ENCODE results near the gene LCE2B.
A peak's percentile ranks its signal among the peaks of the same experiment; 100 is the strongest.
"Not testable (repeated sequence)": the region's sequence is repeated elsewhere in the genome, so short reads cannot be mapped to it uniquely, and the experiment has no call there.

The LCE2B gene

DNA sequence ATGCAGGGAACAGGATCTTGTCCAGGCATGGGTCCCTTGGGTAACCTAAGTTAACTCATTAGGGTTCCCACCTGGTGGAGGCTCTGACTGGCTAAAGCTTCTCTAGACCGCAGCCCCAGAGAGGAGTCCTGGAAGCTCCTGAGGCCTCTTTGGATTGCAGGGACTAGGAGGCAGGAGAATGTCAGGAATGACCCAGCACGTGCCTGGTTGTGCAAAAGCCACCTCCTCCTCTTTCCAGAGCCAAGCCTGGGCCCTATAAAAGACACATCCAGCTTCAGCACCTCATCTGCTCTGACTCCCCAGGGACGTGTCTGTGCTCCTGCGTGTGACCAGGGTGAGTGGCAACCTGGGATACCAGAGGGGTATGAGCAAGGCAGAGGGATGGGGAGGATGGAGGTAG, at the start of gene LCE2B:
Gene LCE2B (plus strand): TSS at position 301 of the 400 bp plus-strand sequence. CDS start 721 bp downstream, outside the sequence.
- not testable (repeated sequence) for DNase-seq

GRCh38 chr1:152640351-152640750, 45.6 kb upstream of the LCE2B start:
- no peak for DNase-seq

DNA sequence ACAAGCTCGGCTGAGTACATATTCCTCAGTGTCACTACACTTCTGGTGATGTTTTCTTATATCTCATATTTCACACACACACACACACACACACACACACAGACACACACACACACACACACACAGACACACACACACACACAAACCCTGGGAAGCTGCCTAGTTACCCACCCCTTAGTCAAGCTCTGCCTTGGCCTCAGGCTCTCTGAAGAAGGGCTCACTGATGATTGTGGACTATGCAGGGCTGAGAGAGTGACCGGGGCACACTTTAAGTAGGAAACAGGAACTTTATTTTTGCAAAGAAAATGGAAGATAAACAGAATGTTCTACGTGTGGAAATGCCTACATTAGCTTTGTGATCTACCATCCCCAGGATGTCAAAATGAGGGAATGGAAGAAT, 42.0 kb upstream of the LCE2B start:
- no peak for DNase-seq

GRCh38 chr1:152645146-152645545, 40.8 kb upstream of the LCE2B start:
- DNase-seq, result no peak

DNA sequence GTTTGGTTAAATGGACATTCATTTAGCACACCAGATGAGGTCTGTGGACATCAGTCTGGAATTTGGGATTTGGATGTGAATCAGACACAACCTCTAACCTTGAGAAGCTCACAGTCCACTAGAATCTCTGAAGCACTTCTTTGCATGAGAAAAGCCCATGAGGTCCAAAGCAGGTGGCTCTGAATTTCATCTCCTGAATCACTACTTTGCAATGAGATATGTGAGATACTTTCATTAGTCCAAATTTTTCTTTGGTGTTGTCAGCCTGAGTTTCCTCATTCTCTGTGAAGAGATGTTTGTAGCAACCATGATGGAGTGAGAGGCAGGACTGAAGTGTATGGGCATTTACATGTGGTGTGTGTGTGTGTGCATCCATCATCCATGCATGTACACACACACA, 39.3 kb upstream of the LCE2B start:
- no peak for DNase-seq

DNA sequence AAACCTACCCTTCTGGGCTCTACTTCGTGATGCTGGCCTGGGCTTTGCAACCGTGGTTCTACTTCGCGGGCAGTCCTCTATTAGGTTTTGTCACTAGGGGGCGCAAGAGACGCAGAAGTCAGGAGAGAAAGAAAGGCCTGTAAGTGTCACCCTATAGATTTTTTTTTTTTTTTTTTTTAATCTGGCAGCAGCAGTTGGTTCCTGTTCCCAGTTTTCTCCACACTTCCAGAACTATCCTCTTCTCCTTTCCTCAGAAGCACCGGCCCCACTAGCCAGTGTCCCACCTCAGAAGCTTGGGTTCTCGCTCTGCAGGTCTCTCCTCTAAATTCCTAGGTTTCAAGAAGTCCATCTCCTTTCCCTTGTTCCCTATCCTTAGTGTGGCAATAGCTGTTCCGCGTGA, 31.8 kb upstream of the LCE2B start:
- peak; percentile 73 for DNase-seq

- DNase-seq, result no peak
These were observed 29.5 kb upstream of the LCE2B start for GRCh38 chr1:152656459-152656858.

DNA sequence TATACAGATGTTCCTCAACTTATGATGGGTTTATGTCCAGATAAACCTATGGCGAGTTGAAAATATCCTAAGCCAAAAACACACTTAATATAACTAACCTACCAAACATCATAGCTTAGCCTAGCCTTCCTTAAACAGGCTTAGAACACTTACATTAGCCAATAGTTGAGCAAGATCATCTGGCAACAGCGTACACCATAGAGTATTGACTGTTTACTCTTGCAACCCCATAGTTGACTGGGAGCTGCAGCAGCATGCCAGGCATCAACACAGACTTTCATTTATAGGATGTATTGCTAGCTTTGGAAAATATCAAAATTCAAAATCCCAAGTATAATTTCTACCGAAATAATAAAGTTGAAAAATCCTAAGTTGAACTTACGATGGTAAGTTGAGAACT, 28.2 kb upstream of the LCE2B start:
- no peak for DNase-seq

- DNase-seq, result no peak
These were observed 27.3 kb upstream of the LCE2B start for GRCh38 chr1:152658649-152659048.

- DNase-seq, result no peak
These were observed 22.8 kb upstream of the LCE2B start, which contains the start of gene LCE2D for GRCh38 chr1:152663098-152663497. Gene LCE2D, plus strand, starts transcription at chr1:152663380. Its CDS starts 726 bp downstream, at chr1:152664106.

- DNase-seq, result not testable (repeated sequence)
These were observed 19.8 kb upstream of the LCE2B start for GRCh38 chr1:152666171-152666570.

DNA sequence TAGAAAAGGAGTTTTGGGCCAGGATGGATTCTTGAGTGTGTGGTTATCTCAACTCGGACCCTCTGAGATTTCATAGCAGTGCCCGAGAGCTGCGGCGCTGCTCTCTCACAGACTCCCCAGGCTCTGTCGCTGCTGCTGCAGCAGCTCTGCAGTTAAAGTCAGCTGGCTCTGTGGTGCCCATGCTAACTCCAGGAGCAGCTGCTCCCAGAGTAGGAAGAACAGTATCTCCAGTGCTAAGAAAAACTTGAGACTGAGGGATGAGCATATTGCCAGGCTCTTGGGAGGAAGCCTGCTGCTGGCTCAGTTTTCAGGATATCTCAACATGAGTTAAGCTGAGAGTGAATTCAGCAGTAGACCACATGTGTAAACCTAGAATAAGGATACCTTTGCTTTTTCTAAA, 18.3 kb upstream of the LCE2B start:
- DNase-seq, result no peak

- no peak for DNase-seq
These were observed 12.9 kb upstream of the LCE2B start for GRCh38 chr1:152673016-152673415.

DNA sequence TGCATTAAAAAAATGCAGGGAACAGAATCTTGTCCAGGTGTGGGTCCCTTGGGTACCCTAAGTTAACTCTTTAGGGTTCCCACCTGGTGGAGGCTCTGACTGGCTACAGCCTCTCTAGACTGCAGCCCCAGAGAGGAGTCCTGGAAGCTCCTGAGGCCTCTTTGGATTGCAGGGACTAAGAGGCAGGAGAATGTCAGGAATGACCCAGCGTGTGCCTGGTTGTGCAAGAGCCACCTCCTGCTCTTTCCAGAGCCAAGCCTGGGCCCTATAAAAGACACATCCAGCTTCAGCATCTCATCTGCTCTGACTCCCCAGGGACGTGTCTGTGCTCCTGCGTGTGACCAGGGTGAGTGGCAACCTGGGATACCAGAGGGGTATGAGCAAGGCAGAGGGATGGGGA, 10.9 kb upstream of the LCE2B start, which contains the start of gene LCE2C:
Gene LCE2C (plus strand): TSS at position 297 of the 400 bp plus-strand sequence. CDS start 737 bp downstream, outside the sequence.
- not testable (repeated sequence) for DNase-seq

GRCh38 chr1:152679459-152679858, 6.5 kb upstream of the LCE2B start:
- DNase-seq, result no peak

DNA sequence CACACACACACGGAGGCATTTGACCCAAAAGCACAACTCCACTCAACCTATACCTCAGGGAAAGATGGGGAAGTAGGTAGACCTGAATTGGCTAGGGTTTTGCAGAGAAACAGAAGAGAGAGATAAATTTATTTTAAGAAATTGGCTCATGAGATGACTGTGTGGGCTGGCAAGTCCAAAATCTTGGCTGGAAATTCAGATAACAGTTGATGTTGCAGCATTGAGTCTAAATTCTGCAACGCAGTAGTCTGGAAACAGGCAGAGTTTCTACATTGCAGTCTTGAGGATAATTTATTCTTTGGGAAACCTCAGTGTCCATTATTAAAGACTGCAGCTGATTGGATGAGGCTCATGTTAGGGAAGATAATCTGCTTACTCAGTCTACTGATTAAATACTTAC, 4.3 kb upstream of the LCE2B start:
- no peak for DNase-seq

- no peak for DNase-seq
These were observed 2.1 kb upstream of the LCE2B start for GRCh38 chr1:152683846-152684245.

DNA sequence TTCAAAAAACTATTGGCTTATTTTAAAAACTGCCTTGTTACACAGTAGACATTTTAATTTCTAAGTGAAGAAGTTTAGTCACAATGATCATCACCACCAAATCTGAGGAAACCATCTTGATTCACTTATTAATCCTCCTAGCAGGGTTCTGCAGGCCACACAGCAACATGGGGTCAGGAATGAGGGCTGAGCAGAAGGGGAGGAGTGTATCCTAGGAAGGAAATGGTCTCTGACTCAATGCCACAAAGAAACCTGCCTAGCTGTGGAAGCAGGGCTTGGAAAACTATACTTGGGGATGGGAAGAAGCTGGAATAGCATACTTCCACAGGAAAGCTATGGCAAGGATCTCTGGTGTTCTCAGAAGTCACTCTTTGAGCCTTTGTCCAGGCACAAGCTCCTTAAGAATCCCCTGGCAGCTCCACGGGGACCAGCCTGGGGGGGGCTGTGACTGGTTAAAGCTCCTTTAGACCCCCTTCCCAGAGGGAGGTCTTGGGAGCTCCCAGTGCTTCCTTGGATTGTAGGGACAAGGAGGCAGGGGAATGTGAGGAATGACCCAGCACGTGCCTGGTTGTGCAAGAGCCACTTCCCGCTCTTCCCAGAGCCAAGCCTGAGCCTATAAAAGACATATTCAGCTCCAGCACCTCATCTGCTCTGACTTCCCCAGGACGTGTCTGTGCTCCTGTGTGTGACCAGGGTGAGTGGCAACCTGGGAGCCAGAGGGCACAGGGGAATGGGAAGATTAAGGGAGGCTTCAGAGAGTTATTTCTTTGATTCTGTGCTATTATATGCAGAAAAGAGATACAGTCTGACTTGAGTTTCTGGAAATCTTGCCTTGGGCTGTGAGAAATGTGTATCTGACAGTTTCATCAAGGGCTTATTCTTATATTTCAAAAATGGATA, 12.0 kb downstream of the LCE2B start, which contains the start of gene LCE2A:
Gene LCE2A (plus strand): TSS at position 645 of the 900 bp plus-strand sequence. CDS start 557 bp downstream, outside the sequence.
- DNase-seq, result no peak

DNA sequence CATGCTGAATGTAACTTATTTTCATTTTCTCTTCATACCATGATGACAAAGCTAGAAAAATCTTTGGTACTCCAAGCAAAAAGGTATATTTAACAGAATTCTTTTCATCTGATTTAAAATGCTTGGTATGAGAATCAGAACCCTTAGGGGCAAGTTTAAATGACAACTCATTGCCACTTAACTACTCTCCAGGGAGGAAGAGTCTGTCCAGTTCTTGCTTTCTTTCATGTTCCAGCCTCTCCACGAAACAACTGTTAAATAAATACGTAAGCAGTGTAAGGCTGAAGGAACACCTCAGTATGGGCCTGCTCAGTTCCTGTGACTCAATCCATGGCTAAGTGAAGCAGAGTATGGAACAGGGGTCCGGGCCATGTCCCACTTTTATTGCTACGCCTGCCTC, 13.8 kb downstream of the LCE2B start:
- DNase-seq, result no peak

GRCh38 chr1:152707860-152708259, 21.9 kb downstream of the LCE2B start, which contains the start of gene LCE4A:
Gene LCE4A, plus strand, starts transcription at chr1:152708160. Its CDS starts 916 bp downstream, at chr1:152709076.
- DNase-seq, result no peak

- DNase-seq, result no peak
These were observed 32.3 kb downstream of the LCE2B start for GRCh38 chr1:152718238-152718637.

DNA sequence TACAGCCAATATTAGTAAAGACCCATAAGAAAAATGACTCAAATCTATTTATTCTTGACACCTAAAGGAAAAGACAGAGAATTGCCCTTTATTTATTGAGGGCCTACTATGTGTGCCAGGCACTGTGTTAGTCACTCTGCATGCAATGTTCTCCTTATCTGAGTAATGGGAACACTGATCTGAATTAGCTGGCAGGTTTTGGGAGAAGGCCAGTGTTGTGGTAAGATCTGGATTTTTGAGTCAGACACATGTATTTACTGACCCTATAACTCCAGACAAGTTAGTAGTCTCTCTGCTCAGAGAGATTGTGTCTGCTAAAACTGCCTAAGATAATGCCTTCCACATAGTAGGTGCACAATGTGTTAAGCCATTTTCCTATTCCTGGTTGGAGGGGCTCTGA, 39.3 kb downstream of the LCE2B start:
- DNase-seq, result no peak

- DNase-seq, result no peak
These were observed 43.1 kb downstream of the LCE2B start for GRCh38 chr1:152728986-152729385.

- no peak for DNase-seq
These were observed 49.7 kb downstream of the LCE2B start for GRCh38 chr1:152735648-152736047.

Data from hematopoietic multipotent progenitor cell treated with erythropoietin and hydrocortisone succinate and interleukin-3 and kit ligand, for 8 days (in vitro differentiated cells).